Endothelial cell of umbilical vein (primary cell): ENCODE measurements around the gene SYT7. TPM values are rescaled to one million over a fixed set of nuclear protein-coding genes. Genes with fewer than 3 reads are reported as not detected.

Source experiments
- BruUV-seq: library from RNA; stranded (reverse); fragments of 400-500 nt; replicated peaks from 2 replicates; lab custom pipeline; 2021; lab: Mats Ljungman, UMichigan
- CTCF ChIA-PET: fragments of 300-600, 350-600 bp; sonication (Branson Sonifier 250); formaldehyde crosslinking; loops from one replicate; lab custom pipeline; 2021; ENCODE audit warnings: antibody characterized with exemption, inconsistent platforms; lab: Charles Lee
- POLR2A ChIA-PET: fragments of 300-600, 350-600 bp; sonication (Branson Sonifier 250); formaldehyde crosslinking; loops from one replicate; lab custom pipeline; 2021; ENCODE audit warnings: antibody characterized with exemption, inconsistent platforms; lab: Charles Lee
- DNase-seq: peaks from one replicate; pipeline ENCODE4 v3.0.0-alpha.2; 2011; ENCODE audit warnings: low read depth, low spot score
- FAIRE-seq: peaks from 2 replicates; lab custom pipeline; 2011; peaks lifted over from hg19 to GRCh38; lab: Jason Lieb, UNC
- H2AFZ ChIP-seq: 2 replicates; pipeline ENCODE4 v1.6.0; 2012; ENCODE audit warnings: low read depth, low read length, control low read depth, inconsistent platforms
- H3K27ac ChIP-seq: 2 replicates; pipeline ENCODE4 v1.5.1; 2011; ENCODE audit warnings: low read depth, mild to moderate bottlenecking, control low read depth, low read length, moderate library complexity; ENCODE audit not compliant: insufficient read depth
- H3K27me3 ChIP-seq, 2 experiments: 2 replicates each; pipeline versions ENCODE4 v1.6.0 to v1.6.1; 2011; ENCODE audit warnings: low read length in 2 of 2, mixed read lengths in 1 of 2; ENCODE audit not compliant: control insufficient read depth in 2 of 2, insufficient read depth in 2 of 2
- H3K36me3 ChIP-seq, 2 experiments: 2 replicates in 1 of 2; 3 replicates in 1 of 2; pipeline ENCODE4 v1.5.1; 2011; ENCODE audit warnings: low read length in 2 of 2, mild to moderate bottlenecking in 1 of 2, moderate library complexity in 1 of 2; ENCODE audit not compliant: control insufficient read depth in 2 of 2, insufficient read depth in 2 of 2; ENCODE audit errors: extremely low read depth in 1 of 2
- H3K4me1 ChIP-seq: 3 replicates; pipeline ENCODE4 v1.5.1; 2011; ENCODE audit warnings: mild to moderate bottlenecking, low read length; ENCODE audit not compliant: control insufficient read depth, insufficient read depth; ENCODE audit errors: extremely low read depth
- H3K4me2 ChIP-seq: 2 replicates; pipeline ENCODE4 v1.6.1; 2011; ENCODE audit warnings: low read length, control low read depth, mixed read lengths; ENCODE audit not compliant: insufficient read depth
- H3K4me3 ChIP-seq, 3 experiments: fragments of 200-600 bp in 1 of 3; sonication (generic), shearing (Covaris generic) in 1 of 3; replicated peaks in 1 of 3; 2 replicates each; pipeline ENCODE4 v1.5.1; 2011 to 2016; ENCODE audit warnings: control low read depth in 3 of 3, low read length in 3 of 3, mild to moderate bottlenecking in 2 of 3, inconsistent platforms in 1 of 3, low read depth in 1 of 3, moderate library complexity in 1 of 3; ENCODE audit not compliant: insufficient read depth in 1 of 3
- H3K79me2 ChIP-seq: 2 replicates; pipeline ENCODE4 v1.6.0; 2012; ENCODE audit warnings: low read length, inconsistent platforms; ENCODE audit not compliant: control insufficient read depth, insufficient read depth
- H3K9ac ChIP-seq: replicated peaks from 2 replicates; pipeline ENCODE3; 2011; ENCODE audit warnings: low read length, control low read depth; ENCODE audit not compliant: insufficient read depth; ENCODE audit errors: extremely low read depth
- H3K9me1 ChIP-seq: replicated peaks from 3 replicates; pipeline ENCODE4 v1.6.0; 2011; ENCODE audit warnings: mild to moderate bottlenecking, low read length; ENCODE audit not compliant: control insufficient read depth, insufficient read depth; ENCODE audit errors: extremely low read depth
- H3K9me3 ChIP-seq: replicated peaks from 2 replicates; pipeline ENCODE4 v1.5.1; 2012; ENCODE audit warnings: low read length, inconsistent platforms; ENCODE audit not compliant: control insufficient read depth, insufficient read depth
- H4K20me1 ChIP-seq: replicated peaks from 2 replicates; pipeline ENCODE3; 2011; ENCODE audit warnings: mild to moderate bottlenecking, low read length; ENCODE audit not compliant: control insufficient read depth, insufficient read depth; ENCODE audit errors: extremely low read depth
- EZH2 ChIP-seq: IDR thresholded peaks from 2 replicates; pipeline ENCODE4 v1.6.1; 2012; ENCODE audit warnings: borderline replicate concordance, low read depth, mild to moderate bottlenecking, moderate library complexity, low read length, inconsistent platforms; ENCODE audit not compliant: severe bottlenecking
- FOS ChIP-seq: IDR thresholded peaks from 2 replicates; pipeline ENCODE4 v1.6.1; 2011; ENCODE audit warnings: mild to moderate bottlenecking, low read length, moderate library complexity, borderline replicate concordance; ENCODE audit not compliant: insufficient read depth
- GATA2 ChIP-seq: IDR thresholded peaks from 2 replicates; pipeline ENCODE4 v1.7.0; 2011; ENCODE audit warnings: low read depth, mild to moderate bottlenecking, moderate library complexity, mixed read lengths, low read length; ENCODE audit not compliant: insufficient read length, insufficient read depth
- JUN ChIP-seq: IDR thresholded peaks from 2 replicates; pipeline ENCODE4 v1.6.1; 2011; ENCODE audit warnings: borderline replicate concordance, low read depth; ENCODE audit not compliant: insufficient read length, insufficient read depth
- MYC ChIP-seq: IDR thresholded peaks from one replicate; pipeline ENCODE4 v1.6.1; 2011; ENCODE audit warnings: mild to moderate bottlenecking, low read depth, low read length
- POLR2A ChIP-seq: IDR thresholded peaks from 2 replicates; pipeline ENCODE4 v1.6.1; 2012; ENCODE audit warnings: low read depth, mild to moderate bottlenecking, control low read depth, low read length
- POLR2AphosphoS5 ChIP-seq: IDR thresholded peaks from 2 replicates; pipeline ENCODE4 v1.6.1; 2012; ENCODE audit warnings: low read depth, mild to moderate bottlenecking, control low read depth, low read length, moderate library complexity; ENCODE audit not compliant: insufficient read depth
- dilution Hi-C: fragments of 300-500 bp; cut with MboI; formaldehyde crosslinking; loops from one replicate; pipeline ENCODE4 v1.15.0; 2019; ENCODE audit warnings: low sequenced_read_pairs; ENCODE audit not compliant: extremely low pct_ligation_motif_present
- intact Hi-C: fragments of 100-400 bp; cut with micrococcal nuclease; formaldehyde crosslinking; loops from one replicate; pipeline ENCODE4 v1.10.0; 2022
- polyA plus RNA-seq, 4 experiments: library from polyadenylated mRNA; depleted of rRNA in 3 of 4; stranded (reverse) in 3 of 4; unstranded in 1 of 4; fragments of >200 nt; gene quantifications; 2 replicates each; pipeline versions ENCODE4 v1.2.1 to v1.2.3, GENCODE V29; 2011 to 2012; ENCODE audit warnings: missing spikeins in 1 of 4
- total RNA-seq: library from RNA; stranded (reverse); gene quantifications from 2 replicates; pipeline ENCODE4 v1.2.3, GENCODE V29; 2021
- TF ChIP-seq, protein P1 (sequence below), 2 donors: IDR thresholded peaks; 1 replicate in 1 of 2; 2 replicates in 1 of 2; pipeline ENCODE4 v1.5.1; 2011; ENCODE audit warnings: low read length in 2 of 2, mild to moderate bottlenecking in 2 of 2, moderate library complexity in 2 of 2, control low read depth in 1 of 2, inconsistent platforms in 1 of 2, low read depth in 1 of 2; ENCODE audit not compliant: insufficient read depth in 1 of 2; ENCODE audit errors: extremely low read depth in 1 of 2
- TF ChIP-seq, protein P2 (sequence below): IDR thresholded peaks from 2 replicates; pipeline ENCODE4 v1.6.1; 2011; ENCODE audit not compliant: insufficient read depth, insufficient read length

The SYT7 gene
- total and polyA plus RNA-seq, 2 donors (not counting 3 experiments of a cell fraction or from before 2014, with no cell fraction given): 0.08 to 0.55 TPM

DNA sequence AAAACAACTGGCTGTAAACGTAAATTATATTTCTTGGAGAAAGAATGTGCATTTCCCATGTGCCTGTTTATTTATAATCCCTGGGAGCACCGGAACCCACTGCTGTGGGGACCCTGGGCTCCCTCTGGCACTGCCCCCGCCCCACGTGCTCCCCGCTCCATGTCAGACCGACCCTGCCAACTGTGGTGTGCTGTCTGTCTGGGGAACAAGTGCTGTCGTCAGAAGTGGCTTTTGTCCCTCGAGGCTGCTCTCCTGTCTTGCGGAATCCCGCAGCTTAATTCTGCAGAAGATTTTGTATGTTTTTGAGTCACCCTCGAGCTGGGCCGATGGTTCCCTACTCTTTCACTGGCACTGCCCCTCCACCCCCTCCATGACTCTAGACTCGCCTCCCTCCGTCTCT is 69.9 kb downstream of the SYT7 start:
- H3K4me2 ChIP-seq: no peak overlapping the region
- H3K9ac ChIP-seq: no peak overlapping the region
- CTCF ChIA-PET: interaction anchor here (9.0 kb wide), 1 partner anchor 64 kb away, joined by 229 read pairs; no protein-coding TSS in a partner anchor
- BruUV-seq: no TSS peak
- no peaks in the 10 kb centered on the region for H4K20me1 ChIP-seq
- H3K9me1 ChIP-seq: no peaks in the 10 kb centered on the region
- intact Hi-C loops (no loop called here), dilution Hi-C loops (no loop called here)
- no peak overlapping the region for H3K27ac ChIP-seq
- TF ChIP-seq, protein P1, sequence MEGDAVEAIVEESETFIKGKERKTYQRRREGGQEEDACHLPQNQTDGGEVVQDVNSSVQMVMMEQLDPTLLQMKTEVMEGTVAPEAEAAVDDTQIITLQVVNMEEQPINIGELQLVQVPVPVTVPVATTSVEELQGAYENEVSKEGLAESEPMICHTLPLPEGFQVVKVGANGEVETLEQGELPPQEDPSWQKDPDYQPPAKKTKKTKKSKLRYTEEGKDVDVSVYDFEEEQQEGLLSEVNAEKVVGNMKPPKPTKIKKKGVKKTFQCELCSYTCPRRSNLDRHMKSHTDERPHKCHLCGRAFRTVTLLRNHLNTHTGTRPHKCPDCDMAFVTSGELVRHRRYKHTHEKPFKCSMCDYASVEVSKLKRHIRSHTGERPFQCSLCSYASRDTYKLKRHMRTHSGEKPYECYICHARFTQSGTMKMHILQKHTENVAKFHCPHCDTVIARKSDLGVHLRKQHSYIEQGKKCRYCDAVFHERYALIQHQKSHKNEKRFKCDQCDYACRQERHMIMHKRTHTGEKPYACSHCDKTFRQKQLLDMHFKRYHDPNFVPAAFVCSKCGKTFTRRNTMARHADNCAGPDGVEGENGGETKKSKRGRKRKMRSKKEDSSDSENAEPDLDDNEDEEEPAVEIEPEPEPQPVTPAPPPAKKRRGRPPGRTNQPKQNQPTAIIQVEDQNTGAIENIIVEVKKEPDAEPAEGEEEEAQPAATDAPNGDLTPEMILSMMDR (IDR thresholded peaks at IDR 0.05; ENCODE audit: extremely low read depth in 1 of 2, insufficient read depth in 1 of 2, low read depth in 1 of 2, low read length in 2 of 2): no peak
- no peak for TF ChIP-seq JUN
- TF ChIP-seq FOS: no peak
- no peak for TF ChIP-seq GATA2
- no peak for TF ChIP-seq POLR2A
- TF ChIP-seq POLR2AphosphoS5: no peak
- TF ChIP-seq, protein P2, sequence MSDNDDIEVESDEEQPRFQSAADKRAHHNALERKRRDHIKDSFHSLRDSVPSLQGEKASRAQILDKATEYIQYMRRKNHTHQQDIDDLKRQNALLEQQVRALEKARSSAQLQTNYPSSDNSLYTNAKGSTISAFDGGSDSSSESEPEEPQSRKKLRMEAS: no peak
- no peak for TF ChIP-seq MYC
- no peak for TF ChIP-seq EZH2
- DNase-seq (no peak), FAIRE-seq (no peak)
- no peaks in the 10 kb centered on the region for H3K79me2 ChIP-seq
- H3K4me3 ChIP-seq: no peak overlapping the region
- H3K36me3 ChIP-seq: no peaks in the 10 kb centered on the region
- POLR2A ChIA-PET: no interaction called here
- H3K27me3 ChIP-seq: peaks cover 29 to 41% of the 10 kb centered on the region in 2 experiments
- H3K4me1 ChIP-seq: no peaks in the 10 kb centered on the region
- no peaks in the 10 kb centered on the region for H3K9me3 ChIP-seq
- no peak overlapping the region for H2AFZ ChIP-seq
